AG09319 (cell line): ENCODE measurements around the gene STPG2.

Experiments
- DNase-seq: peaks from one replicate; pipeline ENCODE4 v3.0.0-alpha.2; 2010; ENCODE audit warnings: low read depth; ENCODE audit errors: extremely low read depth
- TF ChIP-seq, protein P1 (sequence below): IDR thresholded peaks from 2 replicates; pipeline ENCODE4 v1.5.1; 2011; ENCODE audit warnings: low read depth, mild to moderate bottlenecking, inconsistent platforms, low read length, moderate library complexity

Gene STPG2

DNA sequence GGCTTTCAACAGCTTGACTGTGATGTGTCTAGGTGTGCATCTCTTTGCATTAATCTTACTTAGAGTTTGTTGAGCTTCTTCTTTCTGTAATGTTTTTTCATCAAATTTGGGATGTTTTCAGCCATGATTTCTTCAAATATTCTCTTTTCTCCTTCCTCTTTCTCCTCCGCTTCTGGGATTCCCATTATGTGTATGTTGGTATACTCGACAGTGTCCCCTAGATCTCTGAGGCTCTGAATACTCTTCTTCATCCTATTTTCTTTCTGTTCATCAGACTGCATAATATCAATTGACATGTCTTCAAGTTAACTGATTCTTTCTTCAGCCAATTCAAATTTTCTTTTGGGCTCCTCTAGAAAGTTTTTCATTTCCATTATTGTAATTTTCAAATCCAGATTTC is 25.9 kb downstream of the STPG2 start:
- DNase-seq, result no peak
- TF ChIP-seq, protein P1, sequence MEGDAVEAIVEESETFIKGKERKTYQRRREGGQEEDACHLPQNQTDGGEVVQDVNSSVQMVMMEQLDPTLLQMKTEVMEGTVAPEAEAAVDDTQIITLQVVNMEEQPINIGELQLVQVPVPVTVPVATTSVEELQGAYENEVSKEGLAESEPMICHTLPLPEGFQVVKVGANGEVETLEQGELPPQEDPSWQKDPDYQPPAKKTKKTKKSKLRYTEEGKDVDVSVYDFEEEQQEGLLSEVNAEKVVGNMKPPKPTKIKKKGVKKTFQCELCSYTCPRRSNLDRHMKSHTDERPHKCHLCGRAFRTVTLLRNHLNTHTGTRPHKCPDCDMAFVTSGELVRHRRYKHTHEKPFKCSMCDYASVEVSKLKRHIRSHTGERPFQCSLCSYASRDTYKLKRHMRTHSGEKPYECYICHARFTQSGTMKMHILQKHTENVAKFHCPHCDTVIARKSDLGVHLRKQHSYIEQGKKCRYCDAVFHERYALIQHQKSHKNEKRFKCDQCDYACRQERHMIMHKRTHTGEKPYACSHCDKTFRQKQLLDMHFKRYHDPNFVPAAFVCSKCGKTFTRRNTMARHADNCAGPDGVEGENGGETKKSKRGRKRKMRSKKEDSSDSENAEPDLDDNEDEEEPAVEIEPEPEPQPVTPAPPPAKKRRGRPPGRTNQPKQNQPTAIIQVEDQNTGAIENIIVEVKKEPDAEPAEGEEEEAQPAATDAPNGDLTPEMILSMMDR, result no peak

DNA sequence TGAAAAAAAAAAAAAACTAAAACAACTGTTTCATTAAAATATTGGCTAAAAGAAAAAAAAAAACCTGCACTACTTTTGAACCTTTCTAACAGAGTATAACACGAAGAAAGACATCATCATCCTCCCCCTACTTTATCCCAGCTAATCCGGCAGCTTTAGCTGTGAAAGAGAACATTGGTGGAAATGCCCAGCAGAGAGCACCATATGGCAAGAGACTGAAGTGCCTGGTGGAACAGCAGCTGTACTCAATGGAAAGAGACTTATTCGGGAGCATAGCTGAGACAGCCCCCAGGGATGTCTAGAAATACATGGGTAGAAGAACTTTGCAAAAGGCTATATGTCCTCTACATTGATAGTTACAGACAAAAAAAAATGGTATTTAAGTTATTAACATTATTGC is 30.3 kb downstream of the STPG2 start:
- TF ChIP-seq, protein P1, result peak; percentile 27
- DNase-seq, result no peak

DNA sequence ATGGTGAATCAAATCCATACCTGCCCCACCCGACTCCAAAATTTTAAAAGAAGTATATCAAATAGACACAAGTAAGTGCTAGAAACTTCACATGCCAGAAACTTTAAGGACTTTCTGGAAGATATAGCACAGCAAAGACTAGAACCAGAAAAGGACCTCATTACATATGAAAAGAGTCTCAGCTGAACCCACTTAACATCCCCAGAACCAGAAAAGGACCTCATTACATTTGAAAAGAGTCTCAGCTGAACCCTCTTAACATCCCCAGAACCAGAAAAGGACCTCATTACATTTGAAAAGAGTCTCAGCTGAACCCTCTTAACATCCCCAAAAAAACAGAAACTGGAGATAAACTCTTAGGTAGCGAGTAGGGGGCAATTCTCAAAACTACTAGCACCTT is 32.3 kb downstream of the STPG2 start:
- no peak for DNase-seq
- TF ChIP-seq, protein P1, result no peak

DNA sequence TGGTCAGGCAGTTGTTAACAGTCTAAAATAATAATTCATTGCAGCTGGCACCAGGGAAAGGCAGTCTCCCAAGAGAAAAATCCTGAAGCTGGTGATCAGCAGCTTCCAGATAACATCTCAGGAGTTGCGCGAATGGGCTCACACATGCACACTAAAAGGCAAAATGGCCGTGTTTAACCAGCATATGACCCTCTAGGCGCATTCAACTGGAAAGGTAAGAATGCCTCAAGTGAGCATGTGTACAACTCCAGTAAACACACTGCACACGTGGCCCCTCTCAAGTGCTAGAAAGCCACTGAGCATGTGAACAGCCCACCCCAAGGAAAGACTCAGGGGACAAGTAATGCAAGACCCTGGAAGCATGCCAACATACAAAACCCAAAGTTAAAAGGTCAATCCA is 33.1 kb downstream of the STPG2 start:
- no peak for DNase-seq
- TF ChIP-seq, protein P1, result no peak

DNA sequence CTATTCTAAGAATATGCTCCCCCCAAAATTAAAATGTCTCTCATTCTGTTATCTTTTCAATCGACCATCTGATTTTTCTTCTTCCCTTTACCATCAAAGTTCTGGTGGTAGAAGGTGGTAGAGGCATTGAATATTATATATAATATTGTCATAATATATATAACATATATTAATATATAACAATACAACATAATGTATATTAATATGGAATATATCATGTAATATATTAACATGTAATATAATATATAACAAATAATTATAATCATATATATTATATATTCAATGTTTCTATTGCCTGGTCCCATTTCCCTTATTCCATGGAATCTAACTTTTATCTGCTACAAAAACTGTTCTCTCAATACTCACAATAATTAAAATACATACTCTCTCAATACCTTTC is 40.6 kb downstream of the STPG2 start:
- DNase-seq, result no peak
- TF ChIP-seq, protein P1, result no peak

GRCh38 chr4:98101988-98102387 is 41.3 kb downstream of the STPG2 start:
- TF ChIP-seq, protein P1, result no peak
- DNase-seq, result no peak

- DNase-seq, result no peak
- TF ChIP-seq, protein P1, result no peak
Observed at GRCh38 chr4:98098764-98099163, 44.5 kb downstream of the STPG2 start.
